Measurements from ENCODE around the gene MYOF.
A peak's percentile ranks its signal among the peaks of the same experiment; 100 is the strongest.
"Not testable (repeated sequence)": the region's sequence is repeated elsewhere in the genome, so short reads cannot be mapped to it uniquely, and the experiment has no call there.

The MYOF gene

DNA sequence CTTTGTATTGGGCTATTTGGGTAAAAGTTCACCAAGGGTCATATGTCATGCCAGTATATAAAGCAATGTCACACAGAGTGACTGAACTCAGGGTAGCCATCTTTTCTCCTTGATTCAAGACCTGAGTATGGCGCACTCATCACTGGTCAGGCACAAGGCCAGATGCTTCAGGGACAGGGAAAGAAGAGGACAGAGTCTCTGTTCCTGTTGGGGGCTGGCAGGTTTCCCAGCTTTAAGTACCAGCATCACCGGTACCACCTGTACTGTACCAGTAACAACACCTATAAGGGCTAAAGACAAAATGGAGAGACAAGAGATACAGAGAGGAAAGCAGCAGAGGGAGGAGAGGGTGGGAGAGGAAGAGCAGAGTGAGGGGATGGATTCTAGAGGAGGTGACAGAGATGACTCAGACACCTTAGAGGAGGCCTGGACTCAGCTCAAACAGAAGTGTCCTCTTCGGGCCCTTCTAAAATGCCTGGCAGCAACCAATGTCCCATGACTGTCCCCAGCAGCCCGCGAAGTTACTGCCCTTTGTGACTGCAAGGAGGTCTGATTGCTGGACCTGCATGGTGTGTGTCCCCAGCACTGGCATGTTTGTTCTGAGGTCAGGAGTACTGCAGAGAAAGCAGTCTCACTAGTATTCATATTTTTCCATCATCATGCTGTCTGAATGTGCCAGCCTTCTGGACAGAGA lies 191.3 kb downstream of the MYOF start:
- DNase-seq (ENCODE audit: low read depth in 2 of 2): no peak

DNA sequence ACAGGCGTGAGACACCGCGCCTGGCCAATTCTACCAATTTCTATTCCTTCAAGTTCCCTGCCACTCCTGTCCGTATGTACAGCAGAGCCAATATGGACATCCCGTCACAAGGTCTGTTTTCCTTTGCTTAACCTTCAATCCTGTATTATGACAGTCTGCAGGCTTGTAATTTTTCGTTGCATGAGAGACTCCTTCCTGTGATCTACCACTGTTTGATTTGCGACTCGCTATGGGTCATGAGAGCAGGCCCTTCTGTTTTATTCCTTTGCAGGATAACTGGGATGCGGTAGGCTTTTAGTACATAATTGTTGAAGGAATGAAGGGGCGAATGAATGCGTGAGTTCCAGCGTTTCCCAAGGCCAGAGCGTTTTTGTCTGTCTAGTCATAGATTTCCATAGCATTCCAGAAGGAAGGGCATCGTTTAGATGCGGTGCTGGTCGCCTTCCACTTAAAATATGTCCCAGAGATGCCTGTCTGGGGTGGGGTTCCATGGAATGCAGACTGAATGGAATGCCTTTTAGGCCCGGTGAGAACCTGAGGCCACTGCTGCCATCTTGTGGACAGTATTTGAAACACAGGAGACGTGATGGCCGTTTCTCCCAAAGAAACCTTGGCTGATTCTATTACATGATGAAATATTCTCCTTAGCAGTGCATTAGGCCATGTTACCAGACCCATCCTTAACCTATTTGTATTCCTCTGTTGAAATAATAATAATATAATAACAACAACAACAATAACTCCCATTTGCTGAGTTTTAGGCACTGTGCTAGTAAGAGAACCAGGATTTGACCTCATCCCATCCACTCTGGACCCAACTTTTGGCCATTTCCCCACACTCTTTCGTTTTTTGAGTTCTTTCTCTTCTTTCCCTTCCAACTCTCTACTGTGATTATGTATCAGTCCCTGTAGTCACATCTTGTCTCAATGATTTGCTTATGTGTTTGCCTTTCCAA lies 193.2 kb downstream of the MYOF start:
- DNase-seq (ENCODE audit: low read depth in 2 of 2): peak; percentile 3 to 29

DNA sequence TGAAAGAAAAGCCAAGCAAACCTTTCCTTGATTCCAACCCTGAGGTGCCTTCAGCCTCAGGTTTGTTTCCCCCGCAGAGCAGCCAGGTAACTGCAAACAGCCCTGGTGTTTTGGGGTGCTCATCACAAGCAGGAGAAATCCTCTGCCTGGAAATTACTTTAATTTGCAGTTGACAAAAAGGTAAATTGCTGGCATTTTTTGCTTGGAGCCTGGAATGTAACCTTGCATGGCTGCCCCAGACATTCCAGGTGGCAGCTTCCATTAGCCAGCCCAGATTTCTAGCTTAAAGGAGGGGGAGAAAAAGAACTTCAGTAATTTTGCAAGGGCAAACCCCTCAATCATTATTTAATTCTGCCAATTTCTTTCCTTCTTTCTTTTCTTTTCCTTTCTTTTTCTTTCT lies 194.4 kb downstream of the MYOF start:
- no peak for DNase-seq (ENCODE audit: low read depth in 2 of 2)

DNA sequence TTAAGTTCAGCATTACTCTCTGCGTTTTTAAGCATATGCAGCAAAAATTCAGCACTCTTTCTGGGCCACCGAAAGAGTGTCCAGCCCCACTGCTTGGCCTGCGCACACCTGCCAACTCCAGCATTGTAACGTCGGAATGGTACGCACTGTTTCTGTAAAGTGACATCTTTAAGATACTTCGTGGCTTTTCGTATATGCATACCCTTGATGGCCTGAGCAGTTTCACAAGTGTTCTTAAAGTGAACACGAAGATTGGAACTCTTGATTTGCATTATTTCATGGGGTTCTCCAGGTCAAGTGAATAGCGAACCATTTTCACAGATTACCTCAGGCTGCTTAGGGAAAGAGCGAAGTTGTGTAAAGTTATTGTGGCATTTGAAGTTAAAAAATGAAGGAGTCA lies 197.9 kb downstream of the MYOF start:
- DNase-seq (ENCODE audit: low read depth in 2 of 2): not testable (repeated sequence)

DNA sequence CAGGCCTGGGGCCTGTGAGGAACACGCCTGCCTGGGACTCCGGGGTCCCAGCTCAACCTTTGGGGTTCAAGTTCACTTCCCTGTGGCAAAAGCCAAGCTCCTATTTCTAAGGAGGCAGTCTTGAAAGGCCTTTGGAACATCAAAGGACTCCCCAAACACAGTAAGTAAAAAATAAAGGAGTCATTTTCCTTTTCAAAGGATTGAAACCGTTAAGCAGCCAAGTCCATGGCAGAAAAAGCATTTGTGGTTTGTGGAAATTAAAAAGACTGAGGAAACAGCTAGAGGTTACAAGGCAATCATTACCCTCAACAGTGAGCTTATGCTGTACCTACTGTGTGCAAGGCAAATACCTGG lies 200.8 kb downstream of the MYOF start:
- no peak for DNase-seq (ENCODE audit: low read depth in 2 of 2)

DNA sequence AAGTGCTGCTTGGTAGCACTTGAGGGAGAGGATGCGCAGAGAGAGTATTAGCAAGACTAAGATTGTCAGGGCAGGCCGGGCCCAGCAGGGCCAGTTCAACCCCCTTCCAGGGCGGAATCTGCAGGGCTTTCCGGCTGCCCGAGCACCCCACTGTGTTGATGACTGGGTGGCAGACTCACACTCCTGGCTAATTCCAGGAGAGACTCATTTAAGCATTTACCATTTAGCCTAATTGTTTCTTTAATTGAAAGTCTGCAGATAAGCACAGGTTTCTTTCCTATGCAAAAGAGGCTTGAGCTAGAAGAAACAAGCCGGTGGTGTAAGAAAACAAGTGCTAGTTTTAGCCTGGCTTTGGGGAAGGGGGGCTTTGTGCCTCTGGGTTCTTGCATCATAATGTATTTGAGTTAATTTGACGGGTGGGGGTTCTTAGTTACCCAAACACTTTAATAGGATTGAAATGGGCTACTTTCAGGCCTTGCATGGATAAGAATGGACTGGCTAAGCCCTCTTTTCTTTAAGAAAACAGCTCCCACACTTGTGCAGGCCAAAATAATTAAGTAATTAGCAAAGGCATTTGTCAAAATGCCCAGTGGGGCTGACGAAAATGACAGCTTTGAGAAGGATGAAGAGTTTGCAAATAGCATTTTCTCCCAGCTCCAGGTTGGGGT lies 201.3 kb downstream of the MYOF start:
- no peak for DNase-seq (ENCODE audit: low read depth in 2 of 2)

DNA sequence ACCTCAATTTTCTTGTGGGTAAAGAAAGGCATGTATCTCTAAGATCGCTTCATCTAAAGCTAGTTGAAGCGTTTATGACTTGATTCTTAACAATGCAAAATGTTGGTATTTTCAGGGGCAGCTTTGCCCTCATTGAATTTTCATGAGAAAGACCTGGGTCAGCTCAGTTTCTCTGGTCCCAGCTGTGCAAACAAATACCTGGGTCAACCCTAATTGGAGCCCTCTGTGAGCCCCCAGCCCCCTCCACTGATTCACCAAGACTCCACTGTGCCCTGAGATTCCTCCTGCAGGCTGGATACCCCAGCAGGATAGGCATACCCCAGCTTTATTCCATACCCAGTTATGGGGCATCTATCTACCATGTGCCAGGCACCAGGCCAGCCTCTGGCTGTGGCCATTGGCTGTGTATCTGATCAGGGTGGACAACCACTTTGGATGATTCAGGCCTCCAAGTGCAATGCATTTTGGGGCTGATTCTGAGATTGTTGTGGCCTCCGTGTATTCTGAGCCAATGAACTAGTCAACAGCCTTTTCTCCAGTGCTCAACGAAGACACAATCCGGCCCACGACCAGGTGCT lies 201.9 kb downstream of the MYOF start:
- no peak for DNase-seq (ENCODE audit: low read depth in 2 of 2)

DNA sequence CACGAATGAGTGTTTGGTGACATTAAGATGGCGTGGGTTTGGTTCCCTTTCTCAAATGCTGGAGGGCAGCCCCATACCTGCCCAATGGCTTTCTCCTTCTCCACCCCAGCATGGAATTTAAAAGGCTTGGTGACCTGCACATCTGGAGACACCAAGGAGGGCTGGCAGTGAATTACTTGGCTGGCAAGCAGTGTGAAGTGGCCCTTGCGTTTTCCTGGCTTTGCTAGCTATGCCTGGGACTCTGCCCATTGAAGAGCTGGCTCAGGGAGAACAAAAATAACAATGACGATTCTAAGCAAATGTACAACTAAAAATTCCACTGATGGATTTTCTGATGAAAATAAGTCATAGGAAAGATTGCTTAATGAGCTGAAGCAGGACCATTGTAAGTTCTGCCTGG lies 204.8 kb downstream of the MYOF start:
- no peak for DNase-seq (ENCODE audit: low read depth in 2 of 2)

DNA sequence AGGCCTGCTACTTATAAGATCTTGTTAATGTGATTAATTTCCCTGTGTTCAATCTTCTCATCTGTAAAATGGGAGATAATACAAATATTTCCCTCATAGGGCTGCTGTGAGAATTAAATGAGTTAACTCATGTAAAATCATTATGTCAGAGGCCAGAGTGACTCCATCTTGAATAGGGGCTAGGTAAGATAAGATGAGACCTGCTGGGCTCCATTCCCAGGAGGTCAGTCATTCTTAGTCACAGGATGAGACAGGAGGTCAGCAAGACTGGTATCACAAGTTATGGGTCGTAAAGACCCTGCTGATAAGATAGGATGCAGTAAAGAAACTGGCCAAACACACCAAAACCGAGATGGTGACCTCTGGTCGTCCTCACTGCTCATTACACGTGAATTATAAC lies 207.7 kb downstream of the MYOF start:
- no peak for DNase-seq (ENCODE audit: low read depth in 2 of 2)

DNA sequence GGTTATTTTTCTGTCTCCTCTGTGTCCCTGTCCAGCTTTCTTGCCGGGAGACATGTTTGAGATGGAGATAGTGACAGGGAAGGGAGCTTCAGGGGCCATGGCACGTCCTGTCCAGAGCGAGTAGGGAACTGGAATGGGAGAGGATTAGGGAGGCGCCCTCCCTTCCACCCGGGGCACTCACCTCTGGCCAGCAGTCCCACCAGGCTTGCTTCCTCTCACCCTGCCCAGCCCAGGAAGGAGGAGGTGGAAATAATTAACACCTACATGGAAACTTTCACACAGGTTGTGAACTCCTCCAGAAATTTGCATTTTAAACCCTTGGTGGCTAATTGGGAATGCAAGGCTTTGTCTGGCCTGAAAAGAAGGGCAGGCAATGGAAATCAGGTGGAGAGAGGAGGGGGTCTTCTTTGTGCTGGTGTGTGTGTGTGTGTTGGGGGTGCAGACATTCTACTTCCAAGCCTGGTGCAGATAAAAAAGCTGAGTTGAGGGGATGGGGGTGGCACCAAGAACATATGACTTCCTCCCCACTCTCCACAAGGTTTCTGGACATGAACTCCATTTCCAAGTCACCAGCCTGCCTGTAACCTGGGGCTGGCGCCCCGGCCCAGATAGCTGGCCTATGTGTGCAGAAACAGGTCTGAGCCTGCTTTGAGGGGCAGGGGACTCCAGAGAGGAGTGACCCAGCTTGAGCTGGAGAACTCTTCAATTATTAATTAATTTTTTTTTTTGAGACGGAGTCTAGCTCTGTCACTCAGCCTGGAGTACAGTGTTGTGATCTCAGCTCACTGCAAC lies 209.1 kb downstream of the MYOF start:
- no peak for DNase-seq (ENCODE audit: low read depth in 2 of 2)

DNA sequence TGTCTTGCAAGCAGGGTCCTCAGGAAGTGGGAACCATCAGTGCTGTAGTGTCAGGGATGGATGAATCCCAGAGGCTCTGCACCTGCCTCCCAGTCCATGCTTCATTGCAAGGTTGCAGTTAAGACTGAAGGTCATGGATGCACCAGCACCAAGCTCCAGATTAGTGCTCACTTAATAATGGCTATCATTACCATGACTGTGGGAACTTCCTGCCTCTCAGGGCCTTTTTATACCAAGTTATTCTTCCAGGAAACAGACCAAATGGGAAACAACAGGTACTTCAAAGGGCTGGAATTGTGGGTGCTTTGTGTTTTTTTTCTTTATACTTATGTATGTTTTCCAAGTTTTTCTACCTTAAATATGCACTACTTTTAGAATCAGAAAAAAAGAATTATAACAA lies 210.8 kb downstream of the MYOF start:
- DNase-seq (ENCODE audit: low read depth in 2 of 2): no peak

DNA sequence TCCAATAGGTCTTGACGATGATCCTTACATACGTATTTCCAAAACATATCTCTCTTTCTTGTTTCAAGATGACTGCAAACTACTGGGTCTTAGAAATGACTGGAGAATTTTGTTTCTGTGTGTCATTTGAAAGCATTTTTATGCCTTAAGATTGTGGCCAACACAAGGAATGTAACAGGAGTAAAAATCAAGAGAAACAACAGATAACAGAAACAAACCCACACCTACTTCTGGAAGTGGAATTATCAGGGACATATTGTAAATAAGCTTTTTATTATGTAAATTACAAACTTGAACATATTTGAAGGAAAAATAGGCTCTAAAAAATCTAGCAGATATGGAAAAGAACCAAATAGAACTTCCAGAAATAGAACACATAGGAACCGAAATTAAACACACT lies 212.9 kb downstream of the MYOF start:
- DNase-seq (ENCODE audit: low read depth in 2 of 2): no peak

DNA sequence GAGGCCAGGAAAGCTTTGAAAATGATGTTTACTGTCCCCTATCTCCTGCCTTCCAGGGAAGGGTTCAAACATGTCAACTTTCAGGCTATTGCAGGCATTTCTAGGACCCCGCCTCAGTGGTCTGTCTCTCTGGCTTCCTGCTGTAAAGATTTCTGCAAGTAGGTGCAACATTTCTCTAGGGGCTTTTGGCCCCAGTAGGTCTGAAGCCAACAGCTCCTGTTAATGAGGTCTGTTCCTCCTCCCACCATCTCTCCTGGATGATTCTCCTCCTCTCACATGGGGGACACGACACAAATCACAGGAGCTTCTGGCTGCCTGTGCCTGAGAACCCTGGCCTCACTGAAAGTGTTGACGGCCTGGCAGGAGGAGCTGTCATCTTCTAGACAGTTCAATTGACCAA lies 214.1 kb downstream of the MYOF start:
- DNase-seq (ENCODE audit: low read depth in 2 of 2): no peak

DNA sequence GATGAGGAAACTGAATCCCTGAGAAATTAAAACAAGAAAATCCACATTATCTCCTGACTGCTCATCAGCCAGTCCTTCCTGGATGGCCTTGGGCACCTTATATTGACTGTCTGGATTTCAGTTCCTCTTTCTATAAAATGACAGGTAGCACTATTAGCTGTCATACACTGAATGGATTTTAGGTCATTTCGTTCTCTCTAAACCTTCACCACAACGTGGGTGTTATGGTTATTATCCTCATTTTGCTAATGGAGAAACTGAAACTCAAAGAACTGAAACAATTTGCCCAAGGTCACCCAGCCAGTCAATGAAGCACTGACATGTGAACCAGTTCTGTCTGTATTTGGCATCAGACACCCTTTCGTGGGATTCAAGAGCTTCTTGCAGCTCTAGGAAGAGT lies 214.6 kb downstream of the MYOF start:
- DNase-seq (ENCODE audit: low read depth in 2 of 2): no peak

DNA sequence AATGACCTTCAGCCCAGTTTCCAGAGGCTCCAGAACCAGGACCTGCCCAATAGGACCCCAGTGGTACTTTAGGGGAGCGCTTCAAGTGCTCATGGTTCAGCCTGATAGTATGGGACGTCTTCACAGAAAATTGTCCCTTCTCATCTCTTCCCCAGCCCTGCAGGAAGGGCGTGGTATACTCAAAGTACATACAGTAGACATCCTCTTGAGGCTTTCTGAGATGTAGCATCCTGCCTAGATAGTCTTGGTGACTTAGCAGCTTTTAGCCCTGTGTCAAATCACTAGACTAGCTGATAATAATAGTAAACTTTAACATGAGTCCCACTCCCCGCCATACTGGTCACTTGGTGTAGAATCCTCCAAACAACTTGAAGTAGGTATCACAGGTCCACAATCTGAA lies 215.3 kb downstream of the MYOF start:
- no peak for DNase-seq (ENCODE audit: low read depth in 2 of 2)

DNA sequence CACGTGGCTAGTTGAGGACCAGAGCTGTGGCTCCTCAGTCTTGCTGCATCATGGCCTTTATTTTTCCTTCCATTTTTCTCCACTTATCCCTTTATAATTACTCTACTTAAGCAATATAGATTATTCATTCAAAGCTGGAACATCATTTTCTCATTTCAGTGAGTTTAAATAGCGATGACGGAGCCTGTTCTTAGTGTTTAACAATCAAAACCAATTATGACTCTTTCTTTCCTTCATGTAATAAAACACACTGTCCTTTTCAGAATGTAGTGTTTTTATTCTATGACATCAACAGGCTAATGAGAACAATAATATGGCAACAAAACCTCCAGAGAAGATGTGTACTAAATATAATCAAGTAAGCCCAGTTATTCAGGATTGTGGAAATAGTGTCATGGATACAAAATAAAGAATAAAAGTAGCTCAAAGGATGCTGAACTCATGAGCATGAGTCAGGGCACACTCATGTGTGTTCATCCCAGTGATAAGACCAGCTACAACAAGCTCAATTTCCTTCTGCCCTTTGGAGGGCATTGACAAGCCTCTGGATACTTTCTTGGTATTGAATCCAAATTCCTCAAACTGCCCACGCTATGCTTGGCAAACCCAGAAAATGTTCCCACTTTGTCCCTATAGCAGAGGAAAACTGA lies 220.0 kb downstream of the MYOF start:
- no peak for DNase-seq (ENCODE audit: low read depth in 2 of 2)

DNA sequence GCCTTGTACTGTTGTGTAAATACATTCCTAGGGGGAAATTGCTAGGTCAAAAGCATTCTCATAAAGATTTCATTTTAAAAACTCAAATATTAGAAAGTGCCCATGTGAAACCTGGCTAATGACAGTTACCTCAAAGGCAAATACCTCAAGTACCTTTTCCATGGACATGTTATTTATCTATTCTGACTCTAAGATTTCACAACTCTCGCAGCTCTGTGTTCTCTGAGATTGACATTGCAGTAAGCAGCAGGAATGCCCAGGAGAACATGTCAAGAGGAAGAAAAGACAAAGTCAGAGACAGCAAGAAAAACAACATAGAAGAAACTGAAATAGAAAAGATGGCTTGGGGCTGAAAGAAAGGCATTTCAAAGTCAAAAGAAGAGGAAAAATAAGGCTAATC lies 221.0 kb downstream of the MYOF start:
- DNase-seq (ENCODE audit: low read depth in 2 of 2): no peak

DNA sequence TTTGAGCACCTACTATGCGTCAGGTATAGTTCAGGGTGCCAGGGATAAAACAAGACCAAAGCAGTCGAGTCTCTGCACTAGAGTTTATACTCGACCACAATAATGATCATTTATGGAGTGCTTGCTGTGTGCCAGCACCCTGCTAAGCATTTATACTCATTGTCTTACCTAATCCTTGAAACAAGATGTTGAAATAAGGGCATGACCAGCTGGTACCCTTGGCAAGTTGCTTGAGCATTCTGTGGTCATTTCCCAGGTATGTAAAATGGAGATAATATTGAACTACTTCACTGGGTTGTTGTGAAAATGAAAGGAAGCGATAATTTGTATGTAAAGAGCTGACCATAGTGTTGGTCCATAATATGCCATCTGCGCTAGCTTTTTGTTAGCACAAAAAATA lies 223.0 kb downstream of the MYOF start:
- DNase-seq (ENCODE audit: low read depth in 2 of 2): no peak

Measured in stimulated activated CD8-positive, alpha-beta memory T cell treated with anti-CD3 and anti-CD28 coated beads, Interleukin-2, amount 100 ng/mL, for 48 hours (primary cell).